Measurements from ENCODE around the gene FGF12.

Gene FGF12

GRCh38 chr3:192417559-192418055 lies 309.7 kb downstream of the FGF12 start:
- Histone ChIP-seq H3K18ac (ENCODE audit: low read length) (no peak overlapping the region), H3K4me2 (ENCODE audit: insufficient read depth, low read length, poor library complexity, severe bottlenecking) (no peak overlapping the region), H2AFZ (ENCODE audit: low read length) (peak overlapping the region; percentile 28), H3K9me3 (replicated peaks in 1 of 2; ENCODE audit: control insufficient read depth in 2 of 2, insufficient read depth in 1 of 2, low read depth in 1 of 2, low read length in 2 of 2) (no peaks in the 10 kb centered on the region), H3K14ac (ENCODE audit: low read length) (no peak overlapping the region), H3K9ac (ENCODE audit: low read depth, low read length, poor library complexity) (no peak overlapping the region), H3K79me1 (ENCODE audit: low read depth, low read length) (no peaks in the 10 kb centered on the region), H3K27ac (replicated peaks; ENCODE audit: low read length) (no peak overlapping the region), H3K4me1 (ENCODE audit: control insufficient read depth in 2 of 2, insufficient read depth in 1 of 2, low read depth in 1 of 2, low read length in 2 of 2) (peaks cover 0 to 14% of the 10 kb centered on the region in 2 donors), H3K23ac (ENCODE audit: low read depth, low read length, poor library complexity) (no peak overlapping the region), H4K91ac (ENCODE audit: low read depth, low read length, poor library complexity) (no peak overlapping the region), H3K4ac (ENCODE audit: low read length) (no peak overlapping the region), H2BK12ac (ENCODE audit: low read length) (no peak overlapping the region), H2BK15ac (ENCODE audit: low read length) (no peak overlapping the region), H2AK5ac (ENCODE audit: low read depth, low read length) (no peak overlapping the region), H3K27me3 (ENCODE audit: control insufficient read depth in 3 of 3, insufficient read depth in 3 of 3, low read depth in 1 of 3, low read length in 3 of 3) (no peaks in the 10 kb centered on the region), H4K8ac (ENCODE audit: low read depth, low read length) (no peak overlapping the region), H2BK120ac (ENCODE audit: low read depth, low read length) (no peak overlapping the region), H3K36me3 (replicated peaks in 1 of 2; ENCODE audit: control insufficient read depth in 2 of 2, insufficient read depth in 2 of 2, low read length in 2 of 2) (no peaks in the 10 kb centered on the region), H2BK5ac (ENCODE audit: low read length) (no peak overlapping the region), H3K4me3 (ENCODE audit: low read length in 2 of 2) (no peak overlapping the region)
- no peak for DNase-seq (ENCODE audit: low spot score)

- Histone ChIP-seq H2AK5ac (ENCODE audit: low read depth, low read length) (no peak overlapping the region), H2AFZ (ENCODE audit: low read length) (no peak overlapping the region), H3K4me2 (ENCODE audit: insufficient read depth, low read length, poor library complexity, severe bottlenecking) (no peak overlapping the region), H3K18ac (ENCODE audit: low read length) (no peak overlapping the region), H3K23ac (ENCODE audit: low read depth, low read length, poor library complexity) (no peak overlapping the region), H3K27me3 (ENCODE audit: control insufficient read depth in 3 of 3, insufficient read depth in 3 of 3, low read depth in 1 of 3, low read length in 3 of 3) (no peaks in the 10 kb centered on the region), H3K14ac (ENCODE audit: low read length) (no peak overlapping the region), H3K36me3 (replicated peaks in 1 of 2; ENCODE audit: control insufficient read depth in 2 of 2, insufficient read depth in 2 of 2, low read length in 2 of 2) (no peaks in the 10 kb centered on the region), H3K79me1 (ENCODE audit: low read depth, low read length) (no peaks in the 10 kb centered on the region), H3K4me1 (ENCODE audit: control insufficient read depth in 2 of 2, insufficient read depth in 1 of 2, low read depth in 1 of 2, low read length in 2 of 2) (peaks cover 0 to 14% of the 10 kb centered on the region in 2 donors), H3K9me3 (replicated peaks in 1 of 2; ENCODE audit: control insufficient read depth in 2 of 2, insufficient read depth in 1 of 2, low read depth in 1 of 2, low read length in 2 of 2) (no peaks in the 10 kb centered on the region), H2BK120ac (ENCODE audit: low read depth, low read length) (no peak overlapping the region), H3K4ac (ENCODE audit: low read length) (no peak overlapping the region), H2BK5ac (ENCODE audit: low read length) (no peak overlapping the region), H2BK12ac (ENCODE audit: low read length) (no peak overlapping the region), H3K4me3 (ENCODE audit: low read length in 2 of 2) (no peak overlapping the region), H2BK15ac (ENCODE audit: low read length) (no peak overlapping the region), H3K9ac (ENCODE audit: low read depth, low read length, poor library complexity) (no peak overlapping the region), H3K27ac (replicated peaks; ENCODE audit: low read length) (no peak overlapping the region), H4K91ac (ENCODE audit: low read depth, low read length, poor library complexity) (no peak overlapping the region), H4K8ac (ENCODE audit: low read depth, low read length) (no peak overlapping the region)
- no CpG with 5 or more reads among the region's 2 CpGs for whole genome bisulfite sequencing, 2 donors (ENCODE audit: extremely low coverage in 2 of 2, insufficient read length in 2 of 2, insufficient replicate concordance in 1 of 2)
- DNase-seq (ENCODE audit: low spot score): no peak
Observed at GRCh38 chr3:192417017-192417416, 310.3 kb downstream of the FGF12 start.

GRCh38 chr3:192413461-192413860 lies 313.9 kb downstream of the FGF12 start:
- no peak overlapping the region for H4K8ac ChIP-seq (ENCODE audit: low read depth, low read length)

GRCh38 chr3:192410684-192410960 lies 316.7 kb downstream of the FGF12 start:
- WGBS, 2 donors (ENCODE audit: extremely low coverage in 2 of 2, insufficient read length in 2 of 2, insufficient replicate concordance in 1 of 2): no CpG with 5 or more reads among the region's 5 CpGs
- Histone ChIP-seq H4K8ac (ENCODE audit: low read depth, low read length) (no peak overlapping the region), H3K9me3 (replicated peaks in 1 of 2; ENCODE audit: control insufficient read depth in 2 of 2, insufficient read depth in 1 of 2, low read depth in 1 of 2, low read length in 2 of 2) (no peaks in the 10 kb centered on the region), H3K4me2 (ENCODE audit: insufficient read depth, low read length, poor library complexity, severe bottlenecking) (no peak overlapping the region), H2AFZ (ENCODE audit: low read length) (peak overlapping the region; percentile 99), H3K27ac (replicated peaks; ENCODE audit: low read length) (no peak overlapping the region), H3K23ac (ENCODE audit: low read depth, low read length, poor library complexity) (no peak overlapping the region), H2AK5ac (ENCODE audit: low read depth, low read length) (no peak overlapping the region), H2BK5ac (ENCODE audit: low read length) (no peak overlapping the region), H3K14ac (ENCODE audit: low read length) (no peak overlapping the region), H3K79me1 (ENCODE audit: low read depth, low read length) (no peaks in the 10 kb centered on the region), H2BK12ac (ENCODE audit: low read length) (no peak overlapping the region), H2BK120ac (ENCODE audit: low read depth, low read length) (no peak overlapping the region), H3K36me3 (replicated peaks in 1 of 2; ENCODE audit: control insufficient read depth in 2 of 2, insufficient read depth in 2 of 2, low read length in 2 of 2) (no peaks in the 10 kb centered on the region), H3K4me1 (ENCODE audit: control insufficient read depth in 2 of 2, insufficient read depth in 1 of 2, low read depth in 1 of 2, low read length in 2 of 2) (no peaks in the 10 kb centered on the region), H2BK15ac (ENCODE audit: low read length) (no peak overlapping the region), H3K4me3 (ENCODE audit: low read length in 2 of 2) (peak overlapping the region in 1 of 2 donors; percentile 71), H3K9ac (ENCODE audit: low read depth, low read length, poor library complexity) (no peak overlapping the region), H3K4ac (ENCODE audit: low read length) (no peak overlapping the region), H3K18ac (ENCODE audit: low read length) (no peak overlapping the region), H3K27me3 (ENCODE audit: control insufficient read depth in 3 of 3, insufficient read depth in 3 of 3, low read depth in 1 of 3, low read length in 3 of 3) (peaks cover 0 to 27% (median 3%) of the 10 kb centered on the region in 3 experiments), H4K91ac (ENCODE audit: low read depth, low read length, poor library complexity) (no peak overlapping the region)
- DNase-seq (ENCODE audit: low spot score): no peak

More at GRCh38 chr3:192413461-192413860, 313.9 kb downstream of the FGF12 start:
- Histone ChIP-seq H2AK5ac (ENCODE audit: low read depth, low read length) (no peak overlapping the region), H3K27me3 (ENCODE audit: control insufficient read depth in 3 of 3, insufficient read depth in 3 of 3, low read depth in 1 of 3, low read length in 3 of 3) (peaks cover 0 to 12% (median 3%) of the 10 kb centered on the region in 3 experiments), H3K79me1 (ENCODE audit: low read depth, low read length) (no peaks in the 10 kb centered on the region), H3K9me3 (replicated peaks in 1 of 2; ENCODE audit: control insufficient read depth in 2 of 2, insufficient read depth in 1 of 2, low read depth in 1 of 2, low read length in 2 of 2) (no peaks in the 10 kb centered on the region), H3K4me3 (ENCODE audit: low read length in 2 of 2) (no peak overlapping the region), H3K4me1 (ENCODE audit: control insufficient read depth in 2 of 2, insufficient read depth in 1 of 2, low read depth in 1 of 2, low read length in 2 of 2) (peaks cover 0 to 14% of the 10 kb centered on the region in 2 donors), H4K91ac (ENCODE audit: low read depth, low read length, poor library complexity) (no peak overlapping the region), H3K4me2 (ENCODE audit: insufficient read depth, low read length, poor library complexity, severe bottlenecking) (no peak overlapping the region), H3K9ac (ENCODE audit: low read depth, low read length, poor library complexity) (no peak overlapping the region), H2BK12ac (ENCODE audit: low read length) (no peak overlapping the region), H3K14ac (ENCODE audit: low read length) (no peak overlapping the region), H3K4ac (ENCODE audit: low read length) (no peak overlapping the region), H2BK120ac (ENCODE audit: low read depth, low read length) (no peak overlapping the region), H3K18ac (ENCODE audit: low read length) (no peak overlapping the region), H2AFZ (ENCODE audit: low read length) (no peak overlapping the region), H2BK15ac (ENCODE audit: low read length) (no peak overlapping the region), H2BK5ac (ENCODE audit: low read length) (no peak overlapping the region), H3K27ac (replicated peaks; ENCODE audit: low read length) (no peak overlapping the region), H3K23ac (ENCODE audit: low read depth, low read length, poor library complexity) (no peak overlapping the region), H3K36me3 (replicated peaks in 1 of 2; ENCODE audit: control insufficient read depth in 2 of 2, insufficient read depth in 2 of 2, low read length in 2 of 2) (no peaks in the 10 kb centered on the region)
- no peak for DNase-seq (ENCODE audit: low spot score)
- no CpG with 5 or more reads among the region's 2 CpGs for WGBS, 2 donors (ENCODE audit: extremely low coverage in 2 of 2, insufficient read length in 2 of 2, insufficient replicate concordance in 1 of 2)
